Upper lobe of left lung (tissue), 6 donors: Measurements from ENCODE around the gene ZNF789. TPM values are rescaled to one million over a fixed set of nuclear protein-coding genes. Genes with fewer than 3 reads are reported as not detected.

Experiments used
- ATAC-seq, 2 donors: fragments of 200-7000 bp; cut with Tn5 transposase; one replicate each; pipeline ENCODE4 v1.9.1; 2022; ENCODE audit warnings: mild to moderate bottlenecking in 2 of 2, moderate library complexity in 2 of 2; ENCODE audit not compliant: low FRiP score in 2 of 2
- DNase-seq, 2 donors: peaks; one replicate each; pipeline ENCODE4 v3.0.0-alpha.2; 2019 to 2020
- H3K27ac ChIP-seq, 4 donors: fragments of 200-600 bp; sonication (generic); one replicate each; pipeline ENCODE4 v1.5.1; 2016 to 2019
- H3K27me3 ChIP-seq, 4 donors: fragments of 200-600 bp; sonication (generic); one replicate each; pipeline ENCODE4 v1.5.1; 2017 to 2019
- H3K36me3 ChIP-seq, 4 donors: fragments of 200-600 bp; sonication (generic); one replicate each; pipeline ENCODE4 v1.5.1; 2016 to 2019
- H3K4me1 ChIP-seq, 4 donors: fragments of 200-600 bp; sonication (generic); one replicate each; pipeline ENCODE4 v1.5.1; 2018 to 2019
- H3K4me3 ChIP-seq, 4 donors: fragments of 200-600 bp; sonication (generic); one replicate each; pipeline ENCODE4 v1.5.1; 2017 to 2019; ENCODE audit warnings: mild to moderate bottlenecking in 2 of 4, moderate library complexity in 1 of 4
- H3K9me3 ChIP-seq, 4 donors: fragments of 200-600 bp; sonication (generic); one replicate each; pipeline ENCODE4 v1.5.1; 2018 to 2019
- CTCF ChIP-seq, 6 experiments: fragments of 450-650 bp in 4 of 6; fragments of 200-600 bp in 2 of 6; sonication (generic) in 2 of 6; IDR thresholded peaks; one replicate each; pipeline ENCODE4 v1.5.1; 2016 to 2019; ENCODE audit warnings: antibody characterized with exemption in 6 of 6
- EP300 ChIP-seq, 4 donors: sonication (generic); formaldehyde crosslinking; IDR thresholded peaks; one replicate each; pipeline ENCODE4 v1.5.1; 2017; ENCODE audit warnings: antibody characterized with exemption in 4 of 4, control low read depth in 2 of 4
- POLR2A ChIP-seq, 4 donors: fragments of 450-650 bp; IDR thresholded peaks; one replicate each; pipeline ENCODE4 v1.5.1; 2016 to 2017; ENCODE audit warnings: antibody characterized with exemption in 4 of 4, mild to moderate bottlenecking in 2 of 4
- POLR2AphosphoS5 ChIP-seq, 2 donors: sonication (generic); formaldehyde crosslinking; IDR thresholded peaks; one replicate each; pipeline ENCODE4 v1.5.1; 2017; ENCODE audit warnings: antibody characterized with exemption in 2 of 2
- WGBS, 2 donors: methylation state at CpG; one replicate each; pipeline ENCODE4 v1.1.5; 2017 to 2018; 5-methylcytosine and 5-hydroxymethylcytosine counted together
- total RNA-seq, 6 donors: library from RNA; depleted of rRNA in 4 of 6; stranded (reverse); fragments of >200 nt in 4 of 6; gene quantifications; one replicate each; pipeline versions ENCODE4 v1.1.0 to v1.2.1, GENCODE V29; 2016 to 2021
- donor health status: DM: no; HTN: no; CAD: no; lungs with moderate emphysema.
- donor health status: DM: no; HTN: yes; CAD: no; lungs with severe emphysema.

The ZNF789 gene
- total RNA-seq, 6 donors from 2014 or later: 8.3 to 28.3 (median 9.3) TPM

GRCh38 chr7:99433158-99433557 lies 39.5 kb upstream of the ZNF789 start:
- Histone ChIP-seq H3K27ac (no peak overlapping the region), H3K27me3 (no peaks in the 10 kb centered on the region), H3K36me3 (peaks cover 9 to 71% (median 54%) of the 10 kb centered on the region in 4 donors), H3K9me3 (no peaks in the 10 kb centered on the region), H3K4me3 (no peak overlapping the region), H3K4me1 (peaks cover 7 to 11% (median 8%) of the 10 kb centered on the region in 4 donors)
- no peak for TF ChIP-seq POLR2A (IDR thresholded peaks at IDR 0.05)
- TF ChIP-seq EP300 (IDR thresholded peaks at IDR 0.05): no peak
- no peak for TF ChIP-seq CTCF (IDR thresholded peaks at IDR 0.05)
- TF ChIP-seq POLR2AphosphoS5 (IDR thresholded peaks at IDR 0.05): no peak
- 92 to 93% methylated on average over 7 to 9 of the region's 9 CpGs for WGBS, 2 donors
- DNase-seq (no peak), ATAC-seq (no peak)

- Histone ChIP-seq H3K4me3 (peak overlapping the region; percentile 90 to 100 (median 96)), H3K36me3 (peaks cover 0 to 24% (median 19%) of the 10 kb centered on the region in 4 donors), H3K4me1 (peaks cover 23 to 39% (median 29%) of the 10 kb centered on the region in 4 donors), H3K27me3 (no peaks in the 10 kb centered on the region), H3K27ac (peak overlapping the region; percentile 77 to 94 (median 88)), H3K9me3 (no peaks in the 10 kb centered on the region)
- DNase-seq (no peak), ATAC-seq (peak; percentile 4 to 39)
- TF ChIP-seq EP300 (IDR thresholded peaks at IDR 0.05) (no peak), CTCF (IDR thresholded peaks at IDR 0.05) (no peak), POLR2AphosphoS5 (IDR thresholded peaks at IDR 0.05) (no peak), POLR2A (IDR thresholded peaks at IDR 0.05) (no peak)
- WGBS, 2 donors: 22 to 44% methylated on average over 10 to 20 of the region's 20 CpGs
Observed at GRCh38 chr7:99437946-99438572, 34.6 kb upstream of the ZNF789 start.

GRCh38 chr7:99438573-99439480 lies 33.9 kb upstream of the ZNF789 start, which contains the start of the genes CPSF4 and PTCD1:
Gene CPSF4, plus strand, starts transcription at chr7:99438943. Its CDS starts 140 bp downstream, at chr7:99439083.
Gene PTCD1, minus strand, starts transcription at chr7:99438798. Its CDS starts 3,556 bp downstream, at chr7:99435242.
- Histone ChIP-seq H3K4me1 (peaks cover 23 to 39% (median 29%) of the 10 kb centered on the region in 4 donors), H3K27ac (peak within 1 kb of the TSS; percentile 77 to 94 (median 88)), H3K36me3 (peaks cover 0 to 23% (median 13%) of the 10 kb centered on the region in 4 donors), H3K4me3 (peak within 1 kb of the TSS; percentile 90 to 100 (median 96)), H3K9me3 (no peaks in the 10 kb centered on the region), H3K27me3 (no peaks in the 10 kb centered on the region)
- ATAC-seq: peak; percentile 96 to 98
- TF ChIP-seq POLR2AphosphoS5 (IDR thresholded peaks at IDR 0.05): peak; percentile 11 to 86
- TF ChIP-seq CTCF (IDR thresholded peaks at IDR 0.05): peak in 1 of 6 experiments; percentile 21
- no peak for TF ChIP-seq EP300 (IDR thresholded peaks at IDR 0.05)
- peak in 3 of 4 donors; percentile 23 to 75 (median 26) for TF ChIP-seq POLR2A (IDR thresholded peaks at IDR 0.05)
- DNase-seq: peak; percentile 96 to 98
- WGBS, 2 donors: 0 to 1% methylated on average over 18 to 75 of the region's 89 CpGs

GRCh38 chr7:99440195-99440594 lies 32.5 kb upstream of the ZNF789 start:
- Histone ChIP-seq H3K27ac (no peak overlapping the region), H3K27me3 (no peaks in the 10 kb centered on the region), H3K4me3 (peak overlapping the region in 2 of 4 donors; percentile 90 to 98), H3K4me1 (peaks cover 23 to 39% (median 29%) of the 10 kb centered on the region in 4 donors), H3K9me3 (no peaks in the 10 kb centered on the region), H3K36me3 (peaks cover 0 to 24% (median 9%) of the 10 kb centered on the region in 4 donors)
- ATAC-seq: no peak
- 74 to 84% methylated on average over 8 to 9 of the region's 9 CpGs for WGBS, 2 donors
- no peak for TF ChIP-seq EP300 (IDR thresholded peaks at IDR 0.05)
- TF ChIP-seq POLR2A (IDR thresholded peaks at IDR 0.05): no peak
- no peak for TF ChIP-seq CTCF (IDR thresholded peaks at IDR 0.05)
- no peak for TF ChIP-seq POLR2AphosphoS5 (IDR thresholded peaks at IDR 0.05)
- DNase-seq: no peak
